Fibroblast of lung (primary cell): ENCODE data around the gene CCDC73.

Experiments used
- CTCF ChIP-seq, 2 donors: IDR thresholded peaks in 1 of 2; conservative IDR thresholded peaks in 1 of 2; 1 replicate in 1 of 2; 2 replicates in 1 of 2; pipeline ENCODE4 v1.5.1; 2011 to 2012; ENCODE audit warnings: low read length in 2 of 2, control low read depth in 1 of 2, inconsistent platforms in 1 of 2, low read depth in 1 of 2, mild to moderate bottlenecking in 1 of 2
- EZH2 ChIP-seq: IDR thresholded peaks from 2 replicates; pipeline ENCODE4 v1.5.1; 2012; ENCODE audit warnings: low read length, control low read depth, mild to moderate bottlenecking; ENCODE audit errors: missing control alignments

GRCh38 chr11:32705309-32706033 lies 89.0 kb downstream of the CCDC73 start:
- TF ChIP-seq CTCF (conservative IDR thresholded peaks at IDR 0.05 in 1 of 2, IDR thresholded peaks at IDR 0.05 in 1 of 2; ENCODE audit: low read depth in 1 of 2, low read length in 2 of 2) (no peak), EZH2 (no peak)
